GM21576 (cell line): ENCODE results near the gene ITIH1.
"Not testable (repeated sequence)": the region's sequence is repeated elsewhere in the genome, so short reads cannot be mapped to it uniquely, and the experiment has no call there.

ENCODE experiments used
- ATAC-seq: cut with Tn5 transposase; IDR thresholded peaks from one replicate; pipeline ENCODE4 v1.9.1; 2021; ENCODE audit warnings: mild to moderate bottlenecking, moderate library complexity; ENCODE audit not compliant: unreplicated experiment

Gene ITIH1

GRCh38 chr3:52774066-52774713 is 3.2 kb upstream of the ITIH1 start:
- ATAC-seq = no peak

- no peak for ATAC-seq
Measured at GRCh38 chr3:52774901-52775864, 2.2 kb upstream of the ITIH1 start.

GRCh38 chr3:52775877-52776276 is 1.5 kb upstream of the ITIH1 start:
- no peak for ATAC-seq

- not testable (repeated sequence) for ATAC-seq
Measured at GRCh38 chr3:52776486-52776885, 913 bp upstream of the ITIH1 start.

- no peak for ATAC-seq
Measured at GRCh38 chr3:52777959-52778805, 783 bp downstream of the ITIH1 start.

GRCh38 chr3:52779011-52779836 is 1.8 kb downstream of the ITIH1 start:
- no peak for ATAC-seq

- no peak for ATAC-seq
Measured at GRCh38 chr3:52779837-52780585, 2.6 kb downstream of the ITIH1 start.

- ATAC-seq = no peak
Measured at GRCh38 chr3:52781741-52782140, 4.3 kb downstream of the ITIH1 start.

GRCh38 chr3:52782412-52783210 is 5.2 kb downstream of the ITIH1 start:
- no peak for ATAC-seq

- no peak for ATAC-seq
Measured at GRCh38 chr3:52783211-52783555, 5.8 kb downstream of the ITIH1 start.

GRCh38 chr3:52784021-52784621 is 6.7 kb downstream of the ITIH1 start:
- no peak for ATAC-seq

- ATAC-seq = no peak
Measured at GRCh38 chr3:52784931-52785590, 7.7 kb downstream of the ITIH1 start.

GRCh38 chr3:52786330-52787215 is 9.2 kb downstream of the ITIH1 start:
- ATAC-seq = no peak

- ATAC-seq = no peak
Measured at GRCh38 chr3:52787246-52787645, 9.8 kb downstream of the ITIH1 start.

GRCh38 chr3:52787672-52788625 is 10.6 kb downstream of the ITIH1 start:
- no peak for ATAC-seq
